Measurements from ENCODE around the gene ATG4B. TPM values are rescaled to one million over a fixed set of nuclear protein-coding genes. Genes with fewer than 3 reads are reported as not detected.

ATG4B gene
- total RNA-seq, 2 donors from 2014 or later, result 126 to 166 TPM

GRCh38 chr2:241720560-241720959, 83.1 kb downstream of the ATG4B start:
- 89 to 92% methylated on average over 12 to 15 of the region's 15 CpGs for WGBS, 2 experiments (ENCODE audit: insufficient coverage in 1 of 2, insufficient read length in 1 of 2)
- no peak overlapping the region for H3K27ac Mint-ChIP-seq

GRCh38 chr2:241721852-241722251, 84.4 kb downstream of the ATG4B start:
- H3K27me3 Mint-ChIP-seq (ENCODE audit: insufficient read depth), result no peaks in the 10 kb centered on the region
- WGBS, 2 experiments (ENCODE audit: insufficient coverage in 1 of 2, insufficient read length in 1 of 2), result 87 to 100% methylated on average over 5 to 12 of the region's 12 CpGs
- Histone ChIP-seq H3K36me3 (ENCODE audit: control insufficient read depth, insufficient read depth, low read length) (peaks cover 59% of the 10 kb centered on the region), H3K4me1 (ENCODE audit: control insufficient read depth, insufficient read depth, low read length) (no peaks in the 10 kb centered on the region), H3K27me3 (ENCODE audit: control insufficient read depth, insufficient read depth, low read length, poor library complexity, severe bottlenecking) (no peaks in the 10 kb centered on the region), H3K9ac (ENCODE audit: extremely low read depth, low read length, poor library complexity, severe bottlenecking) (no peak overlapping the region), H3K9me3 (ENCODE audit: control insufficient read depth, low read length) (peaks cover 27% of the 10 kb centered on the region), H3K4me3 (ENCODE audit: low read length) (no peak overlapping the region), H3K27ac (ENCODE audit: low read depth, low read length) (no peak overlapping the region)
- H3K9me3 Mint-ChIP-seq, result peaks cover 35% of the 10 kb centered on the region
- DNase-seq, result no peak
- no peak overlapping the region for H3K27ac Mint-ChIP-seq
- H3K36me3 Mint-ChIP-seq (ENCODE audit: low read depth), result peaks cover 77% of the 10 kb centered on the region
- H3K4me1 Mint-ChIP-seq, result no peaks in the 10 kb centered on the region
- no peak for TF ChIP-seq CTCF (conservative IDR thresholded peaks at IDR 0.05)
- no peak overlapping the region for H3K4me3 Mint-ChIP-seq

More at GRCh38 chr2:241720560-241720959, 83.1 kb downstream of the ATG4B start:
- H3K27me3 Mint-ChIP-seq (ENCODE audit: insufficient read depth), result no peaks in the 10 kb centered on the region
- TF ChIP-seq CTCF (conservative IDR thresholded peaks at IDR 0.05), result no peak
- Histone ChIP-seq H3K27ac (ENCODE audit: low read depth, low read length) (no peak overlapping the region), H3K4me1 (ENCODE audit: control insufficient read depth, insufficient read depth, low read length) (no peaks in the 10 kb centered on the region), H3K9ac (ENCODE audit: extremely low read depth, low read length, poor library complexity, severe bottlenecking) (no peak overlapping the region), H3K9me3 (ENCODE audit: control insufficient read depth, low read length) (peaks cover 27% of the 10 kb centered on the region), H3K4me3 (ENCODE audit: low read length) (no peak overlapping the region), H3K36me3 (ENCODE audit: control insufficient read depth, insufficient read depth, low read length) (peaks cover 72% of the 10 kb centered on the region), H3K27me3 (ENCODE audit: control insufficient read depth, insufficient read depth, low read length, poor library complexity, severe bottlenecking) (no peaks in the 10 kb centered on the region)
- H3K9me3 Mint-ChIP-seq, result peaks cover 35% of the 10 kb centered on the region
- DNase-seq, result no peak
- no peaks in the 10 kb centered on the region for H3K4me1 Mint-ChIP-seq
- H3K4me3 Mint-ChIP-seq, result no peak overlapping the region
- H3K36me3 Mint-ChIP-seq (ENCODE audit: low read depth), result peaks cover 77% of the 10 kb centered on the region

GRCh38 chr2:241722896-241723454, 85.5 kb downstream of the ATG4B start:
- H3K9me3 Mint-ChIP-seq, result peaks cover 35% of the 10 kb centered on the region
- H3K36me3 Mint-ChIP-seq (ENCODE audit: low read depth), result peaks cover 77% of the 10 kb centered on the region
- no peak overlapping the region for H3K9ac ChIP-seq (ENCODE audit: extremely low read depth, low read length, poor library complexity, severe bottlenecking)
- H3K27ac Mint-ChIP-seq, result no peak overlapping the region
- H3K4me3 Mint-ChIP-seq, result no peak overlapping the region
- H3K27me3 Mint-ChIP-seq (ENCODE audit: insufficient read depth), result no peaks in the 10 kb centered on the region
- H3K4me1 Mint-ChIP-seq, result no peaks in the 10 kb centered on the region
- TF ChIP-seq CTCF (conservative IDR thresholded peaks at IDR 0.05), result no peak
- H3K4me3 ChIP-seq (ENCODE audit: low read length), result peak overlapping the region; percentile 23
- peaks cover 27% of the 10 kb centered on the region for H3K9me3 ChIP-seq (ENCODE audit: control insufficient read depth, low read length)
- H3K36me3 ChIP-seq (ENCODE audit: control insufficient read depth, insufficient read depth, low read length), result peaks cover 51% of the 10 kb centered on the region
- WGBS, 2 experiments (ENCODE audit: insufficient coverage in 1 of 2, insufficient read length in 1 of 2), result 95 to 99% methylated on average over 14 to 21 of the region's 21 CpGs
- no peaks in the 10 kb centered on the region for H3K4me1 ChIP-seq (ENCODE audit: control insufficient read depth, insufficient read depth, low read length)
- H3K27me3 ChIP-seq (ENCODE audit: control insufficient read depth, insufficient read depth, low read length, poor library complexity, severe bottlenecking), result no peaks in the 10 kb centered on the region
- no peak for DNase-seq
- H3K27ac ChIP-seq (ENCODE audit: low read depth, low read length), result no peak overlapping the region

Other genes with a start within 250 kb of the ATG4B start
- 100 to 1,000 TPM; 226 to 252 TPM for gene STK25, start 129.1 kb upstream of the ATG4B start, total RNA-seq
- 10 to 100 TPM; 23.4 to 24.5 TPM for gene BOK, start 78.9 kb upstream of the ATG4B start, total RNA-seq
- 10 to 100 TPM; 54.6 to 66.1 TPM for gene THAP4, start 535 bp upstream of the ATG4B start, total RNA-seq
- 10 to 100 TPM; 60.9 to 62.4 TPM for gene DTYMK, start 49.1 kb downstream of the ATG4B start, total RNA-seq
- gene ING5, start 64.3 kb downstream of the ATG4B start, total RNA-seq, result 10 to 100 TPM; 44.9 to 53.1 TPM
- 10 to 100 TPM; 25.1 to 34.8 TPM for gene D2HGDH, start 96.9 kb downstream of the ATG4B start, total RNA-seq
- gene GAL3ST2, start 139.1 kb downstream of the ATG4B start, total RNA-seq, result under 1 TPM; 0.57 to 0.91 TPM
- gene NEU4, start 171.5 kb downstream of the ATG4B start, total RNA-seq, result 1 to 10 TPM; 1.2 TPM
- under 1 TPM in 1 of 2 donors, not detected in 1; 0.20 TPM for gene PDCD1, start 221.2 kb downstream of the ATG4B start, total RNA-seq
- gene RTP5, start 232.0 kb downstream of the ATG4B start, total RNA-seq, result not detected